SK-N-SH (cell line): ENCODE measurements around the gene ABCC2. TPM values are rescaled to one million over a fixed set of nuclear protein-coding genes. Genes with fewer than 3 reads are reported as not detected.

Source experiments
- CTCF ChIA-PET: fragments of 300-600, 350-600 bp; formaldehyde crosslinking; extraction: SDS; loops from one replicate; lab custom pipeline; 2021; lab: Yijun Ruan, JAX
- POLR2A ChIA-PET: fragments of 350-600 bp; sonication (Branson Sonifier 250); formaldehyde crosslinking; extraction: SDS; loops from one replicate; lab custom pipeline; 2020; ENCODE audit warnings: antibody characterized with exemption, inconsistent platforms; lab: Yijun Ruan, JAX
- DNase-seq: peaks from one replicate; pipeline ENCODE4 v3.0.0; 2012
- H2AFZ ChIP-seq: fragments of 200-600 bp; sonication (generic); 2 replicates; pipeline ENCODE4 v1.8.1; 2016; ENCODE audit warnings: antibody characterized with exemption, mild to moderate bottlenecking, low read depth
- H3F3A ChIP-seq: fragments of 200-600 bp; sonication (generic); replicated peaks from 2 replicates; pipeline ENCODE3; 2016; ENCODE audit warnings: antibody characterized with exemption, mild to moderate bottlenecking; ENCODE audit not compliant: insufficient read depth
- H3K27ac ChIP-seq, 2 experiments: fragments of 200-500 bp in 1 of 2; fragments of 200-600 bp in 1 of 2; sonication (Bioruptor generic) in 1 of 2; sonication (generic), shearing (Covaris generic) in 1 of 2; 2 replicates each; pipeline versions ENCODE4 v1.5.1 to v1.6.1; 2014 to 2016; ENCODE audit warnings: low read depth in 2 of 2, inconsistent platforms in 1 of 2, low read length in 1 of 2, mild to moderate bottlenecking in 1 of 2, mixed read lengths in 1 of 2
- H3K27me3 ChIP-seq: fragments of 200-600 bp; sonication (generic), shearing (Covaris generic); 2 replicates; pipeline ENCODE4 v1.6.1; 2016; ENCODE audit warnings: mixed run types; ENCODE audit not compliant: insufficient read depth
- H3K36me3 ChIP-seq, 2 experiments: fragments of 200-500 bp in 1 of 2; fragments of 200-600 bp in 1 of 2; sonication (Bioruptor generic) in 1 of 2; sonication (generic) in 1 of 2; replicated peaks in 1 of 2; 2 replicates each; pipeline versions ENCODE3 to v1.5.1; 2014 to 2016; ENCODE audit warnings: low read length in 1 of 2, mild to moderate bottlenecking in 1 of 2; ENCODE audit not compliant: insufficient read depth in 2 of 2, control insufficient read depth in 1 of 2
- H3K4me1 ChIP-seq, 2 experiments: fragments of 200-500 bp in 1 of 2; fragments of 200-600 bp in 1 of 2; sonication (Bioruptor generic) in 1 of 2; sonication (generic), shearing (Covaris generic) in 1 of 2; 2 replicates each; pipeline versions ENCODE4 v1.5.1 to v1.6.1; 2014 to 2016; ENCODE audit warnings: low read depth in 1 of 2, low read length in 1 of 2, mixed run types in 1 of 2; ENCODE audit not compliant: insufficient read depth in 2 of 2, control insufficient read depth in 1 of 2
- H3K4me2 ChIP-seq: fragments of 200-600 bp; sonication (generic), shearing (Covaris generic); 2 replicates; pipeline ENCODE4 v1.6.1; 2017; ENCODE audit warnings: mixed run types
- H3K4me3 ChIP-seq, 2 experiments: fragments of 200-500 bp in 1 of 2; fragments of 200-600 bp in 1 of 2; sonication (Bioruptor generic) in 1 of 2; sonication (generic), shearing (Covaris generic) in 1 of 2; 2 replicates each; pipeline versions ENCODE4 v1.5.1 to v1.8.1; 2014 to 2016; ENCODE audit warnings: low read depth in 2 of 2, inconsistent platforms in 1 of 2, low read length in 1 of 2, mild to moderate bottlenecking in 1 of 2, mixed read lengths in 1 of 2, moderate library complexity in 1 of 2
- H3K79me2 ChIP-seq: fragments of 200-600 bp; sonication (generic); 2 replicates; pipeline ENCODE4 v1.8.1; 2017; ENCODE audit warnings: mild to moderate bottlenecking; ENCODE audit not compliant: insufficient read depth
- H3K9ac ChIP-seq: fragments of 200-600 bp; sonication (generic); 2 replicates; pipeline ENCODE4 v1.6.1; 2017; ENCODE audit warnings: mixed run types
- H3K9me2 ChIP-seq: fragments of 200-600 bp; sonication (generic); 2 replicates; pipeline ENCODE4 v1.6.1; 2017; ENCODE audit warnings: mixed run types
- H3K9me3 ChIP-seq: fragments of 200-600 bp; sonication (generic); 2 replicates; pipeline ENCODE4 v1.6.1; 2017; ENCODE audit warnings: mixed run types, mild to moderate bottlenecking, moderate library complexity
- H4K20me1 ChIP-seq: fragments of 200-600 bp; sonication (generic); 2 replicates; pipeline ENCODE4 v1.6.1; 2017; ENCODE audit warnings: mild to moderate bottlenecking, mixed run types; ENCODE audit not compliant: insufficient read depth
- FOXM1 ChIP-seq: IDR thresholded peaks from 2 replicates; pipeline ENCODE4 v1.4.0; 2012; ENCODE audit warnings: low read depth, mild to moderate bottlenecking
- GATA2 ChIP-seq: sonication (generic); formaldehyde crosslinking; IDR thresholded peaks from 2 replicates; pipeline ENCODE4 v1.5.0; 2020; ENCODE audit warnings: mild to moderate bottlenecking, missing genetic modification reagents
- MEF2A ChIP-seq: IDR thresholded peaks from 2 replicates; pipeline ENCODE4 v1.4.0; 2012; ENCODE audit warnings: low read depth, borderline replicate concordance
- PBX3 ChIP-seq: IDR thresholded peaks from 2 replicates; pipeline ENCODE4; 2012
- POLR2AphosphoS5 ChIP-seq: IDR thresholded peaks from 2 replicates; pipeline ENCODE4 v1.6.1; 2012; ENCODE audit warnings: low read depth, low read length
- RAD21 ChIP-seq: IDR thresholded peaks from 2 replicates; pipeline ENCODE4 v1.6.1; 2012; ENCODE audit warnings: mild to moderate bottlenecking, low read length
- RCOR1 ChIP-seq: fragments of 150-350 bp; IDR thresholded peaks from 2 replicates; pipeline ENCODE4 v1.6.1; 2017; ENCODE audit warnings: antibody characterized with exemption, low read length
- REST ChIP-seq: IDR thresholded peaks from 2 replicates; pipeline ENCODE4 v1.6.1; 2012; ENCODE audit warnings: mild to moderate bottlenecking, low read depth, low read length, moderate library complexity
- RFX5 ChIP-seq: IDR thresholded peaks from 2 replicates; pipeline ENCODE4 v1.6.1; 2012; ENCODE audit warnings: mild to moderate bottlenecking, improper control_type of control experiment, low read length
- SIN3A ChIP-seq: IDR thresholded peaks from 2 replicates; pipeline ENCODE4 v1.6.1; 2012; ENCODE audit warnings: low read depth, mild to moderate bottlenecking, low read length, moderate library complexity, borderline replicate concordance
- TEAD4 ChIP-seq: IDR thresholded peaks from 2 replicates; pipeline ENCODE4 v1.4.0; 2012; ENCODE audit warnings: mild to moderate bottlenecking, borderline replicate concordance; ENCODE audit not compliant: insufficient read depth
- USF1 ChIP-seq: IDR thresholded peaks from 2 replicates; pipeline ENCODE4 v1.4.0; 2012; ENCODE audit warnings: low read depth, borderline replicate concordance
- YY1 ChIP-seq: IDR thresholded peaks from 2 replicates; pipeline ENCODE4 v1.4.0; 2012; ENCODE audit warnings: low read depth, mild to moderate bottlenecking
- WGBS: methylation state at CpG from one replicate; pipeline ENCODE4 v1.1.6; 2017; ENCODE audit warnings: low lambda C conversion rate; 5-methylcytosine and 5-hydroxymethylcytosine counted together
- polyA plus RNA-seq, 3 experiments: library from polyadenylated mRNA; depleted of rRNA; stranded (reverse); fragments of >200 nt; gene quantifications; 2 replicates each; pipeline ENCODE4 v1.2.3, GENCODE V29; 2012

Gene ABCC2
- polyA plus RNA-seq, 1 of the 3 experiments (the other 2 are of a cell fraction): 0.48 TPM

GRCh38 chr10:99815621-99816020 lies 33.2 kb downstream of the ABCC2 start:
- CTCF ChIA-PET: interaction anchor here (0.8 to 1.1 kb wide), 2 partner anchors 30 to 31 kb away, joined by 3 to 4 read pairs; no protein-coding TSS in a partner anchor
- DNase-seq: no peak
- no peaks in the 10 kb centered on the region for H3K27me3 ChIP-seq
- H3K4me2 ChIP-seq: no peak overlapping the region
- H3K9ac ChIP-seq: no peak overlapping the region
- H3K9me2 ChIP-seq: no peaks in the 10 kb centered on the region
- no peaks in the 10 kb centered on the region for H3K9me3 ChIP-seq
- H3K27ac ChIP-seq: no peak overlapping the region
- no peaks in the 10 kb centered on the region for H4K20me1 ChIP-seq
- no peaks in the 10 kb centered on the region for H3K36me3 ChIP-seq
- peaks cover 9% of the 10 kb centered on the region for H3F3A ChIP-seq
- 93% methylated on average over 2 of the region's 2 CpGs for WGBS
- TF ChIP-seq FOXM1 (no peak), TEAD4 (no peak), POLR2AphosphoS5 (no peak), RFX5 (no peak), PBX3 (no peak), RCOR1 (no peak), YY1 (no peak), MEF2A (no peak), SIN3A (no peak), RAD21 (no peak), GATA2 (CRISPR knock-in tag) (no peak), USF1 (no peak)
- TF ChIP-seq, all 33 proteins: peak for 0
- H3K4me3 ChIP-seq: no peak overlapping the region
- no peaks in the 10 kb centered on the region for H3K4me1 ChIP-seq
- no peak overlapping the region for H2AFZ ChIP-seq
- POLR2A ChIA-PET: no interaction called here
- no peaks in the 10 kb centered on the region for H3K79me2 ChIP-seq

- no peaks in the 10 kb centered on the region for H3K27me3 ChIP-seq
- WGBS: 34% methylated on average over 3 of the region's 3 CpGs
- no peak overlapping the region for H3K9ac ChIP-seq
- ChIA-PET CTCF (interaction anchor here (1.7 kb wide), 1 partner anchor 18 kb away, joined by 5 read pairs; no protein-coding TSS in a partner anchor), POLR2A (no interaction called here)
- H3K4me2 ChIP-seq: no peak overlapping the region
- H3K9me3 ChIP-seq: no peaks in the 10 kb centered on the region
- no peaks in the 10 kb centered on the region for H3F3A ChIP-seq
- H3K79me2 ChIP-seq: no peaks in the 10 kb centered on the region
- TF ChIP-seq PBX3 (peak; percentile 24; the same call in 1 of the 2 replicates), TEAD4 (no peak), REST (no peak)
- TF ChIP-seq, all 33 proteins: peak for 1
- 0 out of 2 replicates have a peak overlapping the region, but pooled peaks have one; percentile 36 for H2AFZ ChIP-seq
- H3K4me1 ChIP-seq: no peaks in the 10 kb centered on the region
- H3K4me3 ChIP-seq: no peak overlapping the region
- peak overlapping the region in 1 of 2 experiments; percentile 22; a peak in 1 of 4 replicates for H3K27ac ChIP-seq
- DNase-seq: no peak
- no peaks in the 10 kb centered on the region for H3K36me3 ChIP-seq
- no peaks in the 10 kb centered on the region for H3K9me2 ChIP-seq
- no peaks in the 10 kb centered on the region for H4K20me1 ChIP-seq
Measured at GRCh38 chr10:99827936-99828335, 45.5 kb downstream of the ABCC2 start.
